Measurements from ENCODE around the gene SLC17A9. TPM values are rescaled to one million over a fixed set of nuclear protein-coding genes. Genes with fewer than 3 reads are reported as not detected.

Gene SLC17A9
- total and polyA plus RNA-seq, 10 of the 15 experiments (the other 5 are each of a cell fraction or from before 2014, with no cell fraction given) = 0.72 to 74.1 (median 29.4) TPM

GRCh38 chr20:62959101-62959971, 6.8 kb downstream of the SLC17A9 start (continued):
- TF ChIP-seq, protein P1, sequence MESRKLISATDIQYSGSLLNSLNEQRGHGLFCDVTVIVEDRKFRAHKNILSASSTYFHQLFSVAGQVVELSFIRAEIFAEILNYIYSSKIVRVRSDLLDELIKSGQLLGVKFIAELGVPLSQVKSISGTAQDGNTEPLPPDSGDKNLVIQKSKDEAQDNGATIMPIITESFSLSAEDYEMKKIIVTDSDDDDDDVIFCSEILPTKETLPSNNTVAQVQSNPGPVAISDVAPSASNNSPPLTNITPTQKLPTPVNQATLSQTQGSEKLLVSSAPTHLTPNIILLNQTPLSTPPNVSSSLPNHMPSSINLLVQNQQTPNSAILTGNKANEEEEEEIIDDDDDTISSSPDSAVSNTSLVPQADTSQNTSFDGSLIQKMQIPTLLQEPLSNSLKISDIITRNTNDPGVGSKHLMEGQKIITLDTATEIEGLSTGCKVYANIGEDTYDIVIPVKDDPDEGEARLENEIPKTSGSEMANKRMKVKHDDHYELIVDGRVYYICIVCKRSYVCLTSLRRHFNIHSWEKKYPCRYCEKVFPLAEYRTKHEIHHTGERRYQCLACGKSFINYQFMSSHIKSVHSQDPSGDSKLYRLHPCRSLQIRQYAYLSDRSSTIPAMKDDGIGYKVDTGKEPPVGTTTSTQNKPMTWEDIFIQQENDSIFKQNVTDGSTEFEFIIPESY (IDR thresholded peaks at IDR 0.05) = no peak

- Histone ChIP-seq H3K27ac (ENCODE audit: control insufficient read depth, insufficient read depth) (no peak overlapping the region), H2AFZ (ENCODE audit: control insufficient read depth, low read depth, low read length) (no peak overlapping the region), H3K9me3 (replicated peaks; ENCODE audit: control insufficient read depth, insufficient read depth, low read length) (no peaks in the 10 kb centered on the region), H3K4me2 (ENCODE audit: control insufficient read depth, insufficient read depth) (no peak overlapping the region), H3K36me3 (ENCODE audit: control insufficient read depth in 2 of 2, insufficient read depth in 2 of 2, low read length in 1 of 2) (peaks cover 16 to 36% of the 10 kb centered on the region in 2 experiments; a peak in 3 of 4 replicates), H3K4me3 (no peak overlapping the region), H3K79me2 (ENCODE audit: control insufficient read depth, insufficient read depth, low read length) (peaks cover 10% of the 10 kb centered on the region), H3K27me3 (replicated peaks in 1 of 2; ENCODE audit: control insufficient read depth in 2 of 2, insufficient read depth in 2 of 2, low read length in 1 of 2) (no peaks in the 10 kb centered on the region), H3K9ac (ENCODE audit: control insufficient read depth, insufficient read depth, low read length) (no peak overlapping the region), H3K4me1 (ENCODE audit: control insufficient read depth, insufficient read depth, low read length) (no peaks in the 10 kb centered on the region; the same call in 1 of the 2 replicates), H4K20me1 (ENCODE audit: control insufficient read depth, insufficient read depth) (no peaks in the 10 kb centered on the region)
- FAIRE-seq = no peak
- in situ Hi-C loops (cut with MboI) (no loop called here), intact Hi-C loops (cut with micrococcal nuclease; ENCODE audit: unreplicated experiment) (no loop called here)
- ATAC-seq = no peak
- SMC1A ChIA-PET (ENCODE audit: uncharacterized antibody, unreplicated experiment) = no interaction called here
- no TSS peak for BruUV-seq (replicated peaks)
- TF ChIP-seq POU2F2 (IDR thresholded peaks at IDR 0.05; ENCODE audit: borderline replicate concordance, low read depth, low read length) (no peak), POLR2A (IDR thresholded peaks at IDR 0.05; ENCODE audit: low read depth, low read length) (peak; percentile 33; the same call in 1 of the 2 replicates), MAX (IDR thresholded peaks at IDR 0.05; ENCODE audit: low read depth, low read length) (no peak)
- TF ChIP-seq, protein P2, sequence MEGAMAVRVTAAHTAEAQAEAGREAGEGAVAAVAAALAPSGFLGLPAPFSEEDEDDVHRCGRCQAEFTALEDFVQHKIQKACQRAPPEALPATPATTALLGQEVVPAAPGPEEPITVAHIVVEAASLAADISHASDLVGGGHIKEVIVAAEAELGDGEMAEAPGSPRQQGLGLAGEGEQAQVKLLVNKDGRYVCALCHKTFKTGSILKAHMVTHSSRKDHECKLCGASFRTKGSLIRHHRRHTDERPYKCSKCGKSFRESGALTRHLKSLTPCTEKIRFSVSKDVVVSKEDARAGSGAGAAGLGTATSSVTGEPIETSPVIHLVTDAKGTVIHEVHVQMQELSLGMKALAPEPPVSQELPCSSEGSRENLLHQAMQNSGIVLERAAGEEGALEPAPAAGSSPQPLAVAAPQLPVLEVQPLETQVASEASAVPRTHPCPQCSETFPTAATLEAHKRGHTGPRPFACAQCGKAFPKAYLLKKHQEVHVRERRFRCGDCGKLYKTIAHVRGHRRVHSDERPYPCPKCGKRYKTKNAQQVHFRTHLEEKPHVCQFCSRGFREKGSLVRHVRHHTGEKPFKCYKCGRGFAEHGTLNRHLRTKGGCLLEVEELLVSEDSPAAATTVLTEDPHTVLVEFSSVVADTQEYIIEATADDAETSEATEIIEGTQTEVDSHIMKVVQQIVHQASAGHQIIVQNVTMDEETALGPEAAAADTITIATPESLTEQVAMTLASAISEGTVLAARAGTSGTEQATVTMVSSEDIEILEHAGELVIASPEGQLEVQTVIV (IDR thresholded peaks at IDR 0.05; ENCODE audit: borderline replicate concordance, partially characterized antibody) = no peak
- TF ChIP-seq, protein P3, sequence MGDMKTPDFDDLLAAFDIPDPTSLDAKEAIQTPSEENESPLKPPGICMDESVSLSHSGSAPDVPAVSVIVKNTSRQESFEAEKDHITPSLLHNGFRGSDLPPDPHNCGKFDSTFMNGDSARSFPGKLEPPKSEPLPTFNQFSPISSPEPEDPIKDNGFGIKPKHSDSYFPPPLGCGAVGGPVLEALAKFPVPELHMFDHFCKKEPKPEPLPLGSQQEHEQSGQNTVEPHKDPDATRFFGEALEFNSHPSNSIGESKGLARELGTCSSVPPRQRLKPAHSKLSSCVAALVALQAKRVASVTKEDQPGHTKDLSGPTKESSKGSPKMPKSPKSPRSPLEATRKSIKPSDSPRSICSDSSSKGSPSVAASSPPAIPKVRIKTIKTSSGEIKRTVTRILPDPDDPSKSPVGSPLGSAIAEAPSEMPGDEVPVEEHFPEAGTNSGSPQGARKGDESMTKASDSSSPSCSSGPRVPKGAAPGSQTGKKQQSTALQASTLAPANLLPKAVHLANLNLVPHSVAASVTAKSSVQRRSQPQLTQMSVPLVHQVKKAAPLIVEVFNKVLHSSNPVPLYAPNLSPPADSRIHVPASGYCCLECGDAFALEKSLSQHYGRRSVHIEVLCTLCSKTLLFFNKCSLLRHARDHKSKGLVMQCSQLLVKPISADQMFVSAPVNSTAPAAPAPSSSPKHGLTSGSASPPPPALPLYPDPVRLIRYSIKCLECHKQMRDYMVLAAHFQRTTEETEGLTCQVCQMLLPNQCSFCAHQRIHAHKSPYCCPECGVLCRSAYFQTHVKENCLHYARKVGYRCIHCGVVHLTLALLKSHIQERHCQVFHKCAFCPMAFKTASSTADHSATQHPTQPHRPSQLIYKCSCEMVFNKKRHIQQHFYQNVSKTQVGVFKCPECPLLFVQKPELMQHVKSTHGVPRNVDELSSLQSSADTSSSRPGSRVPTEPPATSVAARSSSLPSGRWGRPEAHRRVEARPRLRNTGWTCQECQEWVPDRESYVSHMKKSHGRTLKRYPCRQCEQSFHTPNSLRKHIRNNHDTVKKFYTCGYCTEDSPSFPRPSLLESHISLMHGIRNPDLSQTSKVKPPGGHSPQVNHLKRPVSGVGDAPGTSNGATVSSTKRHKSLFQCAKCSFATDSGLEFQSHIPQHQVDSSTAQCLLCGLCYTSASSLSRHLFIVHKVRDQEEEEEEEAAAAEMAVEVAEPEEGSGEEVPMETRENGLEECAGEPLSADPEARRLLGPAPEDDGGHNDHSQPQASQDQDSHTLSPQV (IDR thresholded peaks at IDR 0.05) = no peak
- TF ChIP-seq, protein P4, sequence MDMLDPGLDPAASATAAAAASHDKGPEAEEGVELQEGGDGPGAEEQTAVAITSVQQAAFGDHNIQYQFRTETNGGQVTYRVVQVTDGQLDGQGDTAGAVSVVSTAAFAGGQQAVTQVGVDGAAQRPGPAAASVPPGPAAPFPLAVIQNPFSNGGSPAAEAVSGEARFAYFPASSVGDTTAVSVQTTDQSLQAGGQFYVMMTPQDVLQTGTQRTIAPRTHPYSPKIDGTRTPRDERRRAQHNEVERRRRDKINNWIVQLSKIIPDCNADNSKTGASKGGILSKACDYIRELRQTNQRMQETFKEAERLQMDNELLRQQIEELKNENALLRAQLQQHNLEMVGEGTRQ (IDR thresholded peaks at IDR 0.05; ENCODE audit: borderline replicate concordance, low read depth, low read length) = no peak
- DNase-seq (ENCODE audit: low read depth, low spot score) = no peak
- 98% methylated on average over 20 of the region's 20 CpGs for WGBS (ENCODE audit: insufficient coverage, insufficient replicate concordance, low lambda C conversion rate, missing lambda C conversion rate)
- POLR2A ChIA-PET = interaction anchor here (1.2 kb wide), 1 partner anchor 16 kb away, joined by 3 read pairs; no protein-coding TSS in a partner anchor
- CTCF ChIA-PET = interaction anchor here (1.5 kb wide), 1 partner anchor 58 kb away, joined by 4 read pairs; no protein-coding TSS in a partner anchor
- RAD21 ChIA-PET (ENCODE audit: unreplicated experiment) = no interaction called here
These were observed 7.5 kb downstream of the SLC17A9 start for GRCh38 chr20:62959998-62960436.
